ENCODE measurements around the gene MALT1.
"Not testable (repeated sequence)": the region's sequence is repeated elsewhere in the genome, so short reads cannot be mapped to it uniquely, and the experiment has no call there.

Gene MALT1, protein sequence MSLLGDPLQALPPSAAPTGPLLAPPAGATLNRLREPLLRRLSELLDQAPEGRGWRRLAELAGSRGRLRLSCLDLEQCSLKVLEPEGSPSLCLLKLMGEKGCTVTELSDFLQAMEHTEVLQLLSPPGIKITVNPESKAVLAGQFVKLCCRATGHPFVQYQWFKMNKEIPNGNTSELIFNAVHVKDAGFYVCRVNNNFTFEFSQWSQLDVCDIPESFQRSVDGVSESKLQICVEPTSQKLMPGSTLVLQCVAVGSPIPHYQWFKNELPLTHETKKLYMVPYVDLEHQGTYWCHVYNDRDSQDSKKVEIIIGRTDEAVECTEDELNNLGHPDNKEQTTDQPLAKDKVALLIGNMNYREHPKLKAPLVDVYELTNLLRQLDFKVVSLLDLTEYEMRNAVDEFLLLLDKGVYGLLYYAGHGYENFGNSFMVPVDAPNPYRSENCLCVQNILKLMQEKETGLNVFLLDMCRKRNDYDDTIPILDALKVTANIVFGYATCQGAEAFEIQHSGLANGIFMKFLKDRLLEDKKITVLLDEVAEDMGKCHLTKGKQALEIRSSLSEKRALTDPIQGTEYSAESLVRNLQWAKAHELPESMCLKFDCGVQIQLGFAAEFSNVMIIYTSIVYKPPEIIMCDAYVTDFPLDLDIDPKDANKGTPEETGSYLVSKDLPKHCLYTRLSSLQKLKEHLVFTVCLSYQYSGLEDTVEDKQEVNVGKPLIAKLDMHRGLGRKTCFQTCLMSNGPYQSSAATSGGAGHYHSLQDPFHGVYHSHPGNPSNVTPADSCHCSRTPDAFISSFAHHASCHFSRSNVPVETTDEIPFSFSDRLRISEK

DNA sequence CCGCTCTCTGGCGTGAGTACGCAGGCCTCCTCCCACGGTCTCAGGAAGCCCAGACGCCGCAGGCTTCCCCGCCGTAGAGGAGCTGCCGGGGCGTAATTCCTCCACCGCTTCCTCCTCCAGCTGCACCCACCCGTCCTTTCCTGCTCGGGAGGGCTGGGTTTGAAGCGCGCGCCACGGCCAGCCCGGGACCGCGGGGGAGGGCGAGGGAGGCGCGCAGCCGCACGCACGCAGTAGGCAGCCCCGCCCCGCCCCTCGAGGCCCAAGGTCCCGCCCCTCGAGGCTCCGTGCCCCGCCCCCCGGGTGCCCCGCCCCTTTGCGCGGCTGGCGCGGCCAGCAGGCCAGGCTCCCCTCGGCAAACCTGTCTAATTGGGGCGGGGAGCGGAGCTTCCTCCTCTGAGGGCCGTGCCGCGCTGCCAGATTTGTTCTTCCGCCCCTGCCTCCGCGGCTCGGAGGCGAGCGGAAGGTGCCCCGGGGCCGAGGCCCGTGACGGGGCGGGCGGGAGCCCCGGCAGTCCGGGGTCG lies at the start of gene MALT1:
MALT1 (plus strand) TSS at position 355 of the 521 bp plus-strand sequence. CDS start 179 bp downstream, outside the sequence.
- peak; percentile 85 for DNase-seq (ENCODE audit: low read depth)

DNA sequence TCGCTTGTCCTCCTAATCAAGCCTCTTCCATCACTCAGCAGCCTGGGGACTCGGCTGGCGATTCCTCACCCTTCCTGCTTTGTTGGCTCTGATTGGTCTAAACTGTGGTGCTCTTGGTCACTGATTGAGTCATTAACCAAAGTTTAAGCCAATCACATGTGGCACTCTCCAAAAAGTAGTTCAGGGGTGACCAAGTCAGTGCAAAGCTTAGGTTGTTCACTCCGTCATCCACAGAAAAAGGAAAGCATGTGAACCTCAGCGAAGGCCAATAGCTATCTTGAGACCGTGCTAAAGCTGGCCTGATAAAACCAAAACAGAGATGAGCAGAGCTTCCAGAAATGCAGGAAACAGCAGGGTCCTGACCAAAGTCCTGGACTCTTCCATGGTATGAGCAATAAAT lies 47.3 kb upstream of the MALT1 start:
- no peak for DNase-seq (ENCODE audit: low read depth)

DNA sequence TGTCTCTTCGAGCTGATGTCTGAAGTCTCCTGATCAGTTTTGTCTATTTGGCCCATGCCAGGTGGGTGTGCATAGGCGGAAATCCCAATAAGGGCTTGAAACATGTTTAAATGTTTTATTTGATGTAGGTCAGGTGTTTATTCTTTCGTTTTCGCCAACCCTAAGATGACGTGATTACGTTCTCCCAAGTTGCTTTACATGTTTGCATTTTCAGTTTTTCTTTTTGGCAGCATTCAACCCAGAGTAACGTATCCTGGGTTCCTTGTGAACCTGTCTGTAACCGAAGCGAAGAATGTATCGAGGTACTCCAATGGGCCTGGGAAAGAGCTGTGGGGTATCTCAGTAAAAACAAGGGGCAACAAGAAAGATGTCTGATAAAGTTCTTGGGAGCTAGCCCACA lies 45.4 kb upstream of the MALT1 start:
- DNase-seq (ENCODE audit: low read depth): no peak

DNA sequence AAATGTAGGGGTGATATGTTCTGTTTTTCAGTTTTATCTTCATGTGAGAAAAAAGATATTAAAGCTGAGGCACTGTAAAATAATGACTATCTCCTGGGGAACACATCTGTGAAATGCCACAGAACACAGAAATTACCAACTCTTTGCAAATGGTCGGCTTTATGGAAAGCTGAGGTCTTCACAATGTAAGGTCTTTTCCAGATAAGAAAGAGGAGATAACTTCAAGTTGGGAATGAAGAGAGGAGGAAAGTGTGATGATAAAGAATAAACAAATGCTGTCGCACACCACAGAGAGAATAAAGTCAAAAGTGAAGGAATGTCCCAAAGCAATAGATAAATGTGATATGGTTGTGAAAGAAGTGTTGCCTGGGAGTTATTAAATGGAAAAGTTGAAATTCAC lies 41.2 kb upstream of the MALT1 start:
- no peak for DNase-seq (ENCODE audit: low read depth)

DNA sequence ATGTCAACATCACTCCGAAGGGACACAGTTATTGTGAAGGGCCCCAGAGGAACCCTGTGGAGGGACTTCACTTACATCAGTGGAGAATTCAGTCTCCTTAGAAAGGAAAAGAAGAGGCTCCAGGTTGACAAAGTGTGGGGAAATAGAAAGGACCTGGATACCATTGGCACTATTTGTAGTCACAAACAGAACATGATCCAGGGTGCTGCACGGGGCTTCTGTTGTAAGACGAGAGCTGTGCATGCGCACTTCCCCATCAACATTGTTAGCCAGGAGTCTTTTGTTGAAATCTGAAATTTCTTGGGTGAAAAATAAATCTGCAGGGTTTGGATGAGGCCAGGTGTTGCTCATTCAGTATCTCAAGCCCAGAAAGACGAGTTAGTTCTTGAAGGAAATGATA lies 40.0 kb upstream of the MALT1 start:
- no peak for DNase-seq (ENCODE audit: low read depth)

DNA sequence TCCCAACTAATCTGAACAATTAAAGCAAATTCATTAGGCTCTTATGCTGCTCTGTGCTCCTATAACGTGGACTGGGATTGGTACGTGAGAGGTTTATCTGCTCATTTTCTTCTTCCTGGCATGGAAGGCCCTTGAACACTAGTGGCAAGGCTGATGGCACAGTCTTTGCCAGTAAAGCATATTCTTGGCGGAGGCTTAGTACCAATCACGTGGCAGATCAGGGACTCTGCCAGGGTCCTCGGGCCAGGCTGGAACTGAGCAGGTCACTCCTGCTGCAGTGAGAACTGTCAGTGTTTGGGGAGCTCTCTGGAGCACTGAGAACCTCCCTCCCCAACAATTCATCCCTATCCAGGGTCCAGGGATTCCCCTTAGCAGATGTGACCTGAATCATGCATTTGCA lies 38.7 kb upstream of the MALT1 start:
- DNase-seq (ENCODE audit: low read depth): no peak

DNA sequence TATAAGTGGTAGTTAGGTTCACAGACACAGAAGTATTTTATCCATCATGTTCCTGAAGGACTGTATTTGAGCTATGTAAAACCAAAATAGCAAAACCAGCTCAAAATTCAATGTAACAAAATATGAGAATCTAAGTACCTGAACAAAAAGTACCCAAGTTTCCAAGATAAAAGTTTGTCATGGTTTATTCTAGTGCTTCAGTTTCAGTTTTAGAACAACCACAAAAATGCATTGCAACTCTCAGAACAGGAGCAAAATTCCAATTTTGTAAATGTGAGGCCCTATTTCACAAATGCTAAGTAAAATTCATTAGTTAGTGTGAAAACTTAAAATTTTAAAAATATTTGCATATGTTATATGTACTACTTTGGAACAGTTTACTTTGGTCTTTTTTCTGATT lies 37.4 kb upstream of the MALT1 start:
- no peak for DNase-seq (ENCODE audit: low read depth)

DNA sequence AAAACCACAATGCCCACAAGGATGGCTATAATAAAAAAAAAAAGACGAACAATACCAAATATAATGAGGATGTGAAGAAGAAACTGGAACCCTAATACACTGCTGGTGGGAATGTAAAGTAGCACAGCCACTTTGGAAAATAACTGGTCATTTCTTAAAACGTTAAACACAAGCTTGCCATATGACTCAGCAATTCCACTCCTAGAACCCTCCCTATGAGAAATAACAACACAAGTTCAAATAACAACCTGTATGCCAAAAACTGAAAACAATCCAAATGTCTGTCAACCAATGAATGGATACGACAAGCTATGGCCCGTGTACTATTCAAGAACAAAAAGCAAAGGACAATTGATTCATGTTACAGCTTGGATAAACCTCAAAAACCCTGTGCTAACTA lies 35.4 kb upstream of the MALT1 start:
- peak; percentile 65 for DNase-seq (ENCODE audit: low read depth)

DNA sequence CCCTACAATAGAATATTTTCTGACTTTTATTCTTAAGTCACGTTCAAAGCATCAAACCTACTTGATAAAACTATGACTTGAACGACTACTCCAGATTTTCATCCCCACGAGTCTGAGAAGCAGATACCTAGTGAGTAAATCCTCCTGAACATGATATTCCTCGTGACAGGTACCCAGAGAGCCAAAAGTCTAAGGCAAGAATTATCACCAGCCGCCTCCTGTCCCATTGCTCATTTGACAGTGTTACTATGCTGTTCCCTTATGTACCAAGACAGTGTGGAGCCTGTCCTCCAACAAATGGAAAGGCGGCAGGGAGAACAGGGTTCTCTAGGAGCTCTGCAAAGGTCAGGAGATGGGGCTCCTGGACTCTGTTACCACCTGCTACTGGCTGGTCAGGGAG lies 34.1 kb upstream of the MALT1 start:
- no peak for DNase-seq (ENCODE audit: low read depth)

DNA sequence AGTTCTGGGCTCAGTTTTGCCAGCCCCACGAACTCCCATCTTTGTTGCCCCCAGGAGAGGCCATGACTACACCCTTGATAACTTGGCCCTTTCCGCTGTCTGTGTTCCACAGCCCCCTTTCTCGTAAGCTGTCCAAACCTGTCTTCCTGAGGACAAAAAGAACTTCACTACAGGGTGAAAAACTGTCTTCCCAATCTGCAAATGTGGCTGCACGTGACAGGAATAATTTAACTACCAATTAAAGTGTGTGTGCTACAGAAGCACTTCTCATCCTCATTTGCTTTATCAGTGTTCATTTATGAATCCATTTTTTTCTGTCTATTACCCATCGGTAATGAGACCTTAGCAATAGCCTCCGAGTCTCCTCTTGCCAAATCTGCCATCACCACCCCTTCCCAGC lies 33.3 kb upstream of the MALT1 start:
- no peak for DNase-seq (ENCODE audit: low read depth)

DNA sequence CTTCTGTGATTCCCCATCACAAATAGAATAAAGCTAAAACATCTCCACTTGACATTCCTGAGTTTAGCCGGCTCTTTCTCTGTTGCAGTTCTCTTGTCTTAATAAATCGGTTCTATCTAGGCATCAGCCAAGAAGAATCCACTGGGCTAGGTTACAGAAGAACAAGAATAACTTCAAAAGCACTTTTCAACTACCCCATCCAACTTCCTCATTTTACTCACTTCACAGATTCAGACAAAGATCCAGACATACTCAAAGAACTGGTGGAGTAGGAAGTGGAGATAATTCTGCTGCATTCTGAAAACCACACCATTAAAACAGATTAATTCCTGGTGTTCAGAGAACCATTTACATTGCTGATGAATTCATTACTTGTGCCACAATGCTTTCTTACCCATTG lies 32.8 kb upstream of the MALT1 start:
- peak; percentile 8 for DNase-seq (ENCODE audit: low read depth)

DNA sequence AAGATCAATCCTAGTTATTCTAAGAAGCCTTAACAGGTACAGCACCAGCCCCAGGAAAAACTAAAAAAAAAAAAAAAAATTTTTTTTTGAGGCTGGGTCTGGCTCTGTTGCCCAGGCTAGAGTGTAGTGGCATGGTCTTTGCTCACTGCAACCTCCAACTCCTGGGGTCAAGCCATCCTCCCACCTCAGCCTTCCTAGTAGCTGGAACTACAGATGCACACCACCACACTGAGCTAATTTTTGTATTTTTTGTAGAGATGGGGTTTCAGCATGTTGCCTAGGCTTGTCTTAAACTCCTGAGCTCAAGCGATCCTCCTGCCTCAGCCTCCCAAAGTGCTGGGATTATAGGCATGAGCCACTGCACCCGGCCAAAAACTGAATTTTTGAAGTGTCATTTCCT lies 32.0 kb upstream of the MALT1 start:
- DNase-seq (ENCODE audit: low read depth): no peak

DNA sequence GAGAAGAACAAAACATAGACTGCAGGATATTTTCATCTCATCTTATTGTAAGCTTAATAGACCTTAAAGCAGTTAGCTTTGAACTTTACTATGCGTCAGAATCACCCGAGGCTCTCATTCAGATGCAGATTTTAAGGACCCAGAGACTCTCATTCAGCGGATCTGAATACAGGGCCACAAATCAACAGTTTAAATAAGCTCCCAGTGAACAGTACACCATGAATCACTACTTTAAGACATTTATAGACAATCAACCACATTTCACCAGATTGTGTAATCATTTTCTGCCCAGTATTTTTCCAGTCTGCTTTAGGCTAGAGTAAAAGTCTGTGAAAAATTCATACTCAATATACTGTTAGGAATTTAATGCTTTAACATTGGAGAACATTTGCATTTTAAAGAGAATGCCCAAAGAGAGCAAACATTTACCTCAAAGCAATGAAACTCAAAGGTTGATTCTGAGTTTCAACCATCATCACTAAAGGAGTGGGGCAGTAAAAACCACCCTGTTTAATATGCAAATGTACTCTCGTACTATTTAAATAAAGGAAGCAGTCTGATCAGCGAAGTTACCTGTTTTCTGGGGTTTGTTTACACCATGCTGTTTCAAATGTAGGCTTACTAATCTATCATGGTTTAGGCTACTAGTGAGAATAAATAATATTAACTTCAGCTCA lies 31.4 kb upstream of the MALT1 start:
- peak; percentile 73 for DNase-seq (ENCODE audit: low read depth)

DNA sequence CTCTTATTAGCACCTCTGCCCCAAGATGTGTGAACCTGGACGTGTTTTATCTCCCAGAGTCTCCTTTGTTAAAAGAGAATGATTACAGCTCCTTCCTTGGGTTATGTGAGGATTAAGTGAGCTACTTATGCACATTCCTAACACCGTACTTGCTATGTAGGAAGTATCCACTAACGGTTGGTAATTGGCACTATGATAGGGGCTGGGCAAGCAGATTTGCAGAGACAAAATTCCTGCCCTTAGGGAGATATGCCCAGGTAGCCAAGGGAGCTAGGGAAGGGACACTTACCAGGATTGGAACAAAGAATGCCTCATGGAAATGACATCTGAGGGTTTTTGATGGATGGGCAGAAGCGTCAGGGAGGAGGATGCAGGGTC lies 30.8 kb upstream of the MALT1 start:
- peak; percentile 16 for DNase-seq (ENCODE audit: low read depth)

DNA sequence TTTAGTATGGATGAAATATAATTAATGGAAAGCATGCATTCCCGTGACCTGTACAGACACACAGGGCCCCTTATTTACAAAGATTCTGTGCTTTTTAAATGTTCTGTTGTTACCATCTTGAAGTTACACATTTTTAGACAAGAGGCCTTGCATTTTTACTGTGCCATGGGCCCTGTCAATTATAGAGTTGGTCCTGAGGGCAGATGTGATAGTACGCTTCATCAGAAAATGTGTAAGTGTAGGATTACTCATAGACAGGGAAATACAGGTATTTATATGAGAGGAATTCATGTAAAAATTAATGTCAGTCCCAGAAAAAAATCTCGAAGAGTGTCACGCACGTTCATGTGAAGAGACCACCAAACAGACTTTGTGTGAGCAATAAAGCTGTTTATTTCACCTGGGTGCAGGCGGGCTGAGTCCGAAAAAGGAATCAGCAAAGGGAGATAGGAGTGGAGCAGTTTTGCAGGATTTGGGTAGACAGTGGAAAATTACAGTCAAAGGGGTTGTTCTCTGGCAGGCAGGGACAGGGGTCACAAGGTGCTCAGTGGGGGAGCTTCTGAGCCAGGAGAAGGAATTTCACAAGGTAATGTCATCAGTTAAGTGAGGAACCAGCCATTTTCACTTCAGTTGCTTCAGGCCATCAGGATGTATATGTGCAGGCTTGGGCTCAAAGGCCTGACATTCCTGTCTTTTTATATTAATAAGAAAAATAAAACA lies 30.2 kb upstream of the MALT1 start:
- no peak for DNase-seq (ENCODE audit: low read depth)

DNA sequence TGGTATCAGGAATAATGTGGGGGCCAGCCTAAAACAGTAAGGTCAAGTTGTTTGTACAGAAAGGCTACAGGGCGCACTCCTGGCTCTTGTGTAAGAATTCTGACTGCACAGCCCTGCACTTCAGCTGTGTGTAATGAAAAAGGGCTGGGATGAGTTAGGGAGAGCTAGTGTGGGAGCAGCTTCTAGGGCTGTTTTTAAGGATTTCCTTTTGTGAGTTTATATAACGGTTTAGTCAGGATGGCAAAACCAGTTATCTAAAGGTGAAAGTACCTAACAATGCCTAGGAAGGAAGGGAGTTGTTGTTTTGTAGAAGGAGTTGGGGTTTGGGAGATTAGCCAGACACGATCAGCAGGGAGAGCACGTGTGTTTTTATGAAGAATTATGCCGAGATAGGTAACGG lies 27.7 kb upstream of the MALT1 start:
- not testable (repeated sequence) for DNase-seq (ENCODE audit: low read depth)

DNA sequence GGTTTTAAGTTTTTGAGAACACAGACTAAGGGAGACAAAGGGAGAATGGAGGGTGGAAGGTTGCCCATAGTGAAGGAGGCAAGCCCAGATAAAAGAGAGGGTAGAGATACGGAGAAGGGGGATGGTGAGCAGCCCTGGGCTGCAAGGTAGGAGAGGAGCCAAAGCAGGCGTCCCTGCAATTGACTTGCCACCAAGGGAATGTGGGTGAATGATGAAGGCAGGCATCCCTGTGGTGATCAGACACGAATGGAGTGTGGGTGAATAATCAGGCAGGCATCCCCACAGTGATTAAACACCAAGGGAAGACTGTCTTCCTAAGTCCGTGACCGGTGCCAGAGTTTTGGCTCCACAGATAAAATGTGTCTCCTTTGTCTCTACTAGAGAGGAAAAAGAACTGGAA lies 25.9 kb upstream of the MALT1 start:
- DNase-seq (ENCODE audit: low read depth): peak; percentile 85

DNA sequence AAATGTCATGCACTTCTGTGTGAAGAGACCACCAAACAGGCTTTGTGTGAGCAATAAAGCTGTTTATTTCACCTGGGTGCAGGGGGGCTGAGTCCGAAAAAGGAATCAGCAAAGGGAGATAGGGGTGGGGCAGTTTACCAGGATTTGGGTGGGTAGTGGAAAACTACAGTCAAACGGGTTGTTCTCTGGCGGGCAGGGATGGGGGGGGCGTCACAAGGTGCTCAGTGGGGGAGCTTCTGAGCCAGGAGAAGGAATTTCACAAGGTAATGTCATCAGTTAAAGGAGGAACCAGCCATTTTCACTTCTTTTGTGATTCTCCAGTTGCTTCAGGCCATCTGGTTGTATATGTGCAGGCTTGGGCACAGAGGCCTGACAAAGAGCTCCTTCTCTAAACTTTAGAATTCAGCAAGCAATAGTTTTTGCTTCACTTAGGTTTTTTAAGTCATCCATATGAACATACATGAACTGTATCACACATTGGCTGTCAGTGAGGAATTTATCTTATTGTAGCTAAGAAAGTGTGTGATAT lies 24.9 kb upstream of the MALT1 start:
- no peak for DNase-seq (ENCODE audit: low read depth)

DNA sequence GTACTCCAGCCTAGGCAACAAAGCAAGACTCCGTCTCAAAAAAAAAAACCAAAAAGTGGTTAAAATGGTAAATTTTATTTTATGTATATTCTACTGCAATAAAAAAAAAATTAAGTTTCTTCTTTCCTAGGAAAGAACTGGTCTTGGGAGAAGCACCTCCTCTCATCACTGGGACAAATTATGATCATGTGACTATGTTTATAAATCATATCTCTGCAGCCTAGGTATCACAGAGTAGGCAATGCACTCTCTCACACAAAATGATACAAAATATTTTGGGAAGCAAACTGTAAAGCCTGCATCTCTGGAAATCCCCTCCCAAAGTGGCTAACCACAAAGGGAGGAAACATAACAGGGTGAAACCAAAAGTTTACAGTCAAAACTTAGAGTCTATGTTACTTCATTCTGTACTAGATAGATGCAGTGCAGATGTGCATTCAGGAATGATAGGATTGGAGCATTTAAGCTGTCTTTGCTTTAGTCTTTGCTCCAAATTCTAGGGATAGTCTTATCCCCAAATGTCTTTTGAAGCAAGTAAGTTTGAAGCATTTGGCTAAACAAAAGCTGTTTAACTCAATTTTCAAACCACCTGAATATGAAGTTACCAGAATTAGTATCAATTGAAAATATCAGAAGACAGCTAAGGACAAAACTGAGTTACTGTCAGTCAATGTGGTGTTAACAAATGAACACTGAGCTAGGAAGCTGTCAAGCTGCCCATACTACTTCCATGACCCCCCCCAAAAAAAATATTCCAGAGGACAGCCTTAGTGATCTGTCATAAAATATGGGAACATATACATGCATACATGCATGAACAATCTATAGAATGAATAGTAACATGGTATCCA lies 21.1 kb upstream of the MALT1 start:
- DNase-seq (ENCODE audit: low read depth): no peak

DNA sequence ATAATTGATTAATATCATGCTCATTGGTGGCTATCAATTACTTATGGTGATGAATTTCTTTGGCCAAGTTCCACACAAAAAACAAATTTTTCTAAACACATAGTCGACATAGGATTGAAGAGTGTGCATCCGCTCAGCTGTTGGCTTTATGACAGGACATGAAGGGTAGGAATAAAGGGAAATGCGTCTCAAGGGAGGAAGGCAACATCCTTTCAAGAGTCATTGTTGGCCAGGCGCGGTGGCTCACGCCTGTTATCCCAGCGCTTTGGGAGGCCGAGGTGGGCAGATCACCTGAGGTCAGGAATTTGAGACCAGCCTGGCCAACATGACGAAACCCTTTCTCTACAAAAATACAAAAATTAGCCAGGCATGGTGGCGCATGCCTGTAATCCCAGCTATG lies 20.4 kb upstream of the MALT1 start:
- not testable (repeated sequence) for DNase-seq (ENCODE audit: low read depth)

All from amniotic epithelial cell (primary cell).